NB4 (cell line): ENCODE measurements around the gene CACNG4.

Source experiments
- DNase-seq: peaks from one replicate; pipeline ENCODE4 v3.0.0; 2010; ENCODE audit warnings: low read depth
- H3K4me3 ChIP-seq: one replicate; pipeline ENCODE4 v1.5.1; 2011; ENCODE audit warnings: mild to moderate bottlenecking, low read depth, low read length, moderate library complexity
- MYC ChIP-seq: IDR thresholded peaks from 2 replicates; pipeline ENCODE4 v1.6.1; 2011; ENCODE audit warnings: low read depth, low read length
- POLR2A ChIP-seq: IDR thresholded peaks from 2 replicates; pipeline ENCODE4 v1.6.1; 2011; ENCODE audit warnings: mild to moderate bottlenecking; ENCODE audit not compliant: insufficient read length; ENCODE audit errors: extremely low read depth
- TF ChIP-seq, protein P1 (sequence below): IDR thresholded peaks from 2 replicates; pipeline ENCODE4 v1.6.1; 2011; ENCODE audit warnings: low read depth, low read length
- TF ChIP-seq, protein P2 (sequence below): IDR thresholded peaks from one replicate; pipeline ENCODE4 v1.5.1; 2012; ENCODE audit warnings: low read depth, low read length

The CACNG4 gene

DNA sequence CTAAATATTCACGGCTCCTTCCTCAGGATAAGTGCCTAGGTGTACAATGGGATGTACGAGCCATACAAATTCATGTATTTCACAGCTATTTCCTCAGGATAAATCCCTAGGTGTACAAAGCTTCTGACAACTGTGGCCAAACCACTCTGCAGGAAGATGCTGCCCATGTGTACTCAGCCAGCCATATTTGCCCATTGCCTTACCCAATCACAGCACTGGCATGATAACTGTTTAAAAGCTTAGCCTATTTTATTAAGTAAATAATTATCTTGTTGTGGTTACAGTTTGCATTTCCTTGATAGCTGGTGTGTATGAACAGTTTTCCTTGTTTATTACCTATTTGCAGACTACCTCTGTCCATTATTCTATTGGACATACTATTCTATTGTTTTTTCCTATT is 115.0 kb downstream of the CACNG4 start:
- no peak for TF ChIP-seq MYC
- no peak for TF ChIP-seq POLR2A
- TF ChIP-seq, protein P1, sequence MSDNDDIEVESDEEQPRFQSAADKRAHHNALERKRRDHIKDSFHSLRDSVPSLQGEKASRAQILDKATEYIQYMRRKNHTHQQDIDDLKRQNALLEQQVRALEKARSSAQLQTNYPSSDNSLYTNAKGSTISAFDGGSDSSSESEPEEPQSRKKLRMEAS, result no peak
- TF ChIP-seq, protein P2, sequence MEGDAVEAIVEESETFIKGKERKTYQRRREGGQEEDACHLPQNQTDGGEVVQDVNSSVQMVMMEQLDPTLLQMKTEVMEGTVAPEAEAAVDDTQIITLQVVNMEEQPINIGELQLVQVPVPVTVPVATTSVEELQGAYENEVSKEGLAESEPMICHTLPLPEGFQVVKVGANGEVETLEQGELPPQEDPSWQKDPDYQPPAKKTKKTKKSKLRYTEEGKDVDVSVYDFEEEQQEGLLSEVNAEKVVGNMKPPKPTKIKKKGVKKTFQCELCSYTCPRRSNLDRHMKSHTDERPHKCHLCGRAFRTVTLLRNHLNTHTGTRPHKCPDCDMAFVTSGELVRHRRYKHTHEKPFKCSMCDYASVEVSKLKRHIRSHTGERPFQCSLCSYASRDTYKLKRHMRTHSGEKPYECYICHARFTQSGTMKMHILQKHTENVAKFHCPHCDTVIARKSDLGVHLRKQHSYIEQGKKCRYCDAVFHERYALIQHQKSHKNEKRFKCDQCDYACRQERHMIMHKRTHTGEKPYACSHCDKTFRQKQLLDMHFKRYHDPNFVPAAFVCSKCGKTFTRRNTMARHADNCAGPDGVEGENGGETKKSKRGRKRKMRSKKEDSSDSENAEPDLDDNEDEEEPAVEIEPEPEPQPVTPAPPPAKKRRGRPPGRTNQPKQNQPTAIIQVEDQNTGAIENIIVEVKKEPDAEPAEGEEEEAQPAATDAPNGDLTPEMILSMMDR, result no peak
- DNase-seq, result no peak

DNA sequence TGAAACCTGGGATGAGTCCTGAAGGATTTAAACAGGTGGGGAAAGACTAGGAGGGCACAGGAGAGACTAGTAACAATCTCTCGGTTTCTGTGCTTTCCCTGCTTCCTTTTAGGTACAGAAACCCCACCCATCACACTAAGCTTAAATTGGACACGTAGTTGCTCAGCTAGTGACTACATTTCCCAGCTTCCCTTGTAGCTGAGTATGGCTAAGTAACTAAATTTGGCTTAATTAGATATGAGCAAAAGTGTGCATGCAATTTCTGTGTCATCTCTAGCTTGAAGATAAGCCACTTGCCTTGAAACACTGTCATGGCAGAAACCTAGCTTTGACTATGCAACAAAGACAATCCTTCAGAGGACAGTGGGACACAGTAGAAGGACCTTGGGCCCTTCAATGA is 116.3 kb downstream of the CACNG4 start:
- no peak overlapping the region for H3K4me3 ChIP-seq
- DNase-seq, result no peak
- no peak for TF ChIP-seq POLR2A
- TF ChIP-seq MYC, result no peak
- TF ChIP-seq, protein P2, result no peak
- TF ChIP-seq, protein P1, result no peak

More for the DNA sequence above, 115.0 kb downstream of the CACNG4 start:
- H3K4me3 ChIP-seq, result no peak overlapping the region

DNA sequence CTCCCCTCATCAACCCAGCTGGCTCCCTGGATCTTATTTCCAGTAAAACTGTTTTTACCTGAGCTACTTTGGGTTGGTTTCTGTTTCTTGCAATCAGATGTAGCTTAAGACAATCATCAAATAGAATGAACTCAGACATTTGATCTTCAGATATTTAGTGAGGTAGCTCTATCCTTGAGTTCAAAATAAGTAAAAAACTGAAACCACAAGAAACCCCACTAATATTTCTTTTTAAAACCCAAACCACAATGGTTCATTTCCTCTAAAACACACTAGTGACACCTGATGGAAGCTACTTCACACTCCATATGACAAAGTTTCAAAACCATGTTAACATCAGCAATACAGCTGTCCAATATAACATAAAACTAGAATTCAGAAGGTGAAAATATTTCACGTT is 117.6 kb downstream of the CACNG4 start:
- no peak for DNase-seq
- no peak overlapping the region for H3K4me3 ChIP-seq
- no peak for TF ChIP-seq POLR2A
- TF ChIP-seq, protein P2, result no peak
- no peak for TF ChIP-seq MYC
- TF ChIP-seq, protein P1, result no peak
